ENCODE data around the gene AQR.

- TF ChIP-seq CTCF (IDR thresholded peaks at IDR 0.05), result no peak
- TF ChIP-seq MXI1 (IDR thresholded peaks at IDR 0.05; ENCODE audit: low read depth, low read length), result no peak
- no peak for TF ChIP-seq RFX5 (IDR thresholded peaks at IDR 0.05; ENCODE audit: low read length)
- TF ChIP-seq POLR2AphosphoS5 (IDR thresholded peaks at IDR 0.05; ENCODE audit: low read depth, low read length), result no peak
- TF ChIP-seq, protein P1, sequence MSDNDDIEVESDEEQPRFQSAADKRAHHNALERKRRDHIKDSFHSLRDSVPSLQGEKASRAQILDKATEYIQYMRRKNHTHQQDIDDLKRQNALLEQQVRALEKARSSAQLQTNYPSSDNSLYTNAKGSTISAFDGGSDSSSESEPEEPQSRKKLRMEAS (IDR thresholded peaks at IDR 0.05; ENCODE audit: low read depth), result no peak
- TF ChIP-seq MEF2A (IDR thresholded peaks at IDR 0.05; ENCODE audit: borderline replicate concordance, low read depth), result no peak
- TF ChIP-seq JUND (IDR thresholded peaks at IDR 0.05), result no peak
- TF ChIP-seq, protein P2, sequence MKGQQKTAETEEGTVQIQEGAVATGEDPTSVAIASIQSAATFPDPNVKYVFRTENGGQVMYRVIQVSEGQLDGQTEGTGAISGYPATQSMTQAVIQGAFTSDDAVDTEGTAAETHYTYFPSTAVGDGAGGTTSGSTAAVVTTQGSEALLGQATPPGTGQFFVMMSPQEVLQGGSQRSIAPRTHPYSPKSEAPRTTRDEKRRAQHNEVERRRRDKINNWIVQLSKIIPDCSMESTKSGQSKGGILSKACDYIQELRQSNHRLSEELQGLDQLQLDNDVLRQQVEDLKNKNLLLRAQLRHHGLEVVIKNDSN (IDR thresholded peaks at IDR 0.05; ENCODE audit: borderline replicate concordance, low read depth), result no peak
- no peak for TF ChIP-seq FOXJ3 (CRISPR knock-in tag; IDR thresholded peaks at IDR 0.05)
- TF ChIP-seq YY1 (IDR thresholded peaks at IDR 0.05; ENCODE audit: low read depth), result no peak
These were observed 17.1 kb downstream of the AQR start for GRCh38 chr15:34952481-34952880.
